Measurements from ENCODE around the gene EVPL.

DNA sequence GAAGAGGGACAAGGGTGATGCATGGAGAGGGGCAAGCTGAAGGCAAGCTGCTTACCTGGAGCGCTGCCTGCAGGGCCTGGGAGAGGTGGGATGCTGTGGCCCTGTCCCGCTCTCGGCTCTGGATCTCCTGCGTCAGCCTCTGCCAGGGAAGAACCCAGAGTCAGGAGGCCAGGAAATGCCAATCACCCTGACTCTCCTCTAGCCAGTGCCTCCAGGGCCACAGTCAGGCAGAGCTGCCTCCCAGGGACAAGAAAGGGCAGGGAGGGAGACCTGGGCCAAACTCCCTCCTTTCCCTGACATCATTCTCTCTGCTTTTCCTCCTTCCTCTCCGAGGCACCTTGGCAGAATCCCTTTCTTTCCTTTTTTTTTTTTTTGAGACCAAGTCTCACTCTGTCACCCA, 15.2 kb downstream of the EVPL start:
- no peak for TF ChIP-seq EZH2 (IDR thresholded peaks at IDR 0.05; ENCODE audit: low read length)
- TF ChIP-seq CTCF (optimal IDR thresholded peaks at IDR 0.05 in 1 of 3, IDR thresholded peaks at IDR 0.05 in 1 of 3, conservative IDR thresholded peaks at IDR 0.05 in 1 of 3; ENCODE audit: extremely low read depth in 1 of 3, insufficient read depth in 2 of 3, low read length in 3 of 3): no peak
